IMR-90 (cell line): ENCODE results near the gene GNB1L. TPM values are rescaled to one million over a fixed set of nuclear protein-coding genes. Genes with fewer than 3 reads are reported as not detected.

Experiments used
- ATAC-seq: fragments of 200-7000 bp; cut with Tn5 transposase; 2 replicates; pipeline ENCODE4 v1.9.1; 2020; ENCODE audit warnings: low read depth, mild to moderate bottlenecking, moderate library complexity
- BruUV-seq: library from RNA; stranded (reverse); fragments of 400-500 nt; replicated peaks from 2 replicates; lab custom pipeline; 2021; lab: Mats Ljungman, UMichigan
- CTCF ChIA-PET: fragments of 300-600 bp; formaldehyde crosslinking; extraction: SDS; loops from one replicate; lab custom pipeline; 2021; ENCODE audit warnings: antibody characterized with exemption; lab: Yijun Ruan, JAX
- POLR2A ChIA-PET: fragments of 300-600 bp; sonication (Branson Sonifier 250); formaldehyde crosslinking; loops from one replicate; lab custom pipeline; 2022; ENCODE audit warnings: antibody characterized with exemption; ENCODE audit not compliant: unreplicated experiment; lab: Charles Lee
- DNase-seq: peaks from one replicate; pipeline ENCODE4 v3.0.0; 2013
- H2AFZ ChIP-seq: replicated peaks from 2 replicates; pipeline ENCODE3; 2013; ENCODE audit warnings: low read length, mild to moderate bottlenecking; ENCODE audit not compliant: poor library complexity
- H2AK5ac ChIP-seq: 2 replicates; pipeline ENCODE4 v1.6.1; 2013; ENCODE audit warnings: low read depth, low read length, inconsistent platforms
- H2AK9ac ChIP-seq: replicated peaks from 2 replicates; pipeline ENCODE3; 2013; ENCODE audit warnings: mild to moderate bottlenecking, low read depth, low read length, moderate library complexity; ENCODE audit not compliant: poor library complexity
- H2BK120ac ChIP-seq: 2 replicates; pipeline ENCODE4 v1.6.1; 2013; ENCODE audit warnings: low read depth, low read length, inconsistent platforms
- H2BK15ac ChIP-seq: 3 replicates; pipeline ENCODE4 v1.6.1; 2013; ENCODE audit warnings: low read depth, low read length, inconsistent platforms
- H2BK20ac ChIP-seq: 2 replicates; pipeline ENCODE4 v1.6.1; 2013; ENCODE audit warnings: low read depth, mild to moderate bottlenecking, inconsistent platforms, low read length, moderate library complexity
- H2BK5ac ChIP-seq: 2 replicates; pipeline ENCODE4 v1.6.1; 2013; ENCODE audit warnings: mild to moderate bottlenecking, low read depth, low read length, inconsistent platforms; ENCODE audit not compliant: poor library complexity, severe bottlenecking
- H3K14ac ChIP-seq: replicated peaks from 2 replicates; pipeline ENCODE4 v1.6.1; 2013; ENCODE audit warnings: low read depth, low read length, inconsistent platforms
- H3K18ac ChIP-seq: 2 replicates; pipeline ENCODE4 v1.6.1; 2013; ENCODE audit warnings: low read depth, low read length, control low read depth
- H3K23ac ChIP-seq: 2 replicates; pipeline ENCODE4 v1.6.1; 2013; ENCODE audit warnings: low read depth, low read length, inconsistent platforms
- H3K27ac ChIP-seq: 2 replicates; pipeline ENCODE4 v1.5.1; 2013; ENCODE audit warnings: mild to moderate bottlenecking, control low read depth, low read length; ENCODE audit not compliant: insufficient read depth
- H3K27me3 ChIP-seq: 2 replicates; pipeline ENCODE4 v1.6.1; 2013; ENCODE audit warnings: low read length; ENCODE audit not compliant: control insufficient read depth, insufficient read depth
- H3K36me3 ChIP-seq: 2 replicates; pipeline ENCODE4 v1.6.1; 2013; ENCODE audit warnings: low read length, mixed read lengths; ENCODE audit not compliant: control insufficient read depth, insufficient read depth
- H3K4ac ChIP-seq: 2 replicates; pipeline ENCODE4 v1.6.1; 2013; ENCODE audit warnings: low read depth, low read length, inconsistent platforms
- H3K4me1 ChIP-seq: 2 replicates; pipeline ENCODE4 v1.6.1; 2013; ENCODE audit warnings: low read length, mixed read lengths; ENCODE audit not compliant: control insufficient read depth, insufficient read depth
- H3K4me2 ChIP-seq: 2 replicates; pipeline ENCODE4 v1.6.1; 2013; ENCODE audit warnings: low read depth, mild to moderate bottlenecking, control low read depth, low read length, moderate library complexity
- H3K4me3 ChIP-seq: 2 replicates; pipeline ENCODE4 v1.5.1; 2013; ENCODE audit warnings: low read depth, mild to moderate bottlenecking, control low read depth, low read length, moderate library complexity; ENCODE audit not compliant: insufficient read depth
- H3K56ac ChIP-seq: 2 replicates; pipeline ENCODE4 v1.6.1; 2013; ENCODE audit warnings: low read length, inconsistent platforms; ENCODE audit not compliant: insufficient read depth; ENCODE audit errors: extremely low read depth
- H3K79me1 ChIP-seq, 2 experiments: 2 replicates each; pipeline ENCODE4 v1.6.1; 2013; ENCODE audit warnings: low read length in 2 of 2, inconsistent platforms in 1 of 2, low read depth in 1 of 2
- H3K9ac ChIP-seq: 2 replicates; pipeline ENCODE4 v1.6.1; 2013; ENCODE audit warnings: low read depth, low read length, control low read depth
- H3K9me1 ChIP-seq: 2 replicates; pipeline ENCODE4 v1.6.1; 2013; ENCODE audit warnings: low read length, inconsistent platforms; ENCODE audit not compliant: insufficient read depth
- H3K9me3 ChIP-seq: 2 replicates; pipeline ENCODE4 v1.6.1; 2013; ENCODE audit warnings: low read length; ENCODE audit not compliant: control insufficient read depth, insufficient read depth
- H4K20me1 ChIP-seq: 2 replicates; pipeline ENCODE4 v1.6.1; 2013; ENCODE audit warnings: low read length, inconsistent platforms; ENCODE audit not compliant: insufficient read depth
- H4K5ac ChIP-seq: 2 replicates; pipeline ENCODE4 v1.6.1; 2013; ENCODE audit warnings: mild to moderate bottlenecking, low read depth, low read length, control low read depth
- H4K8ac ChIP-seq, 2 experiments: 2 replicates each; pipeline ENCODE4 v1.6.1; 2013; ENCODE audit warnings: low read depth in 2 of 2, low read length in 2 of 2, control low read depth in 1 of 2, inconsistent platforms in 1 of 2
- H4K91ac ChIP-seq: 2 replicates; pipeline ENCODE4 v1.6.1; 2013; ENCODE audit warnings: low read depth, low read length, inconsistent platforms; ENCODE audit not compliant: insufficient read depth
- BHLHE40 ChIP-seq: fragments of 150-350 bp; IDR thresholded peaks from 2 replicates; pipeline ENCODE4 v1.6.1; 2016; ENCODE audit warnings: mild to moderate bottlenecking, low read depth, low read length
- CEBPB ChIP-seq: IDR thresholded peaks from 2 replicates; pipeline ENCODE4 v1.6.1; 2012; ENCODE audit warnings: low read depth, low read length, improper control_type of control experiment
- CHD1 ChIP-seq: IDR thresholded peaks from 2 replicates; pipeline ENCODE4 v1.6.1; 2012; ENCODE audit warnings: low read depth, low read length, improper control_type of control experiment
- CTCF ChIP-seq: conservative IDR thresholded peaks from 2 replicates; pipeline ENCODE4 v1.5.1; 2012; ENCODE audit warnings: mild to moderate bottlenecking, low read depth, low read length, improper control_type of control experiment
- FOS ChIP-seq: fragments of 150-350 bp; IDR thresholded peaks from 2 replicates; pipeline ENCODE4 v1.6.1; 2016; ENCODE audit warnings: low read depth, low read length
- MAFK ChIP-seq: IDR thresholded peaks from 2 replicates; pipeline ENCODE4 v1.6.1; 2012; ENCODE audit warnings: low read depth, low read length, improper control_type of control experiment
- MAZ ChIP-seq: IDR thresholded peaks from 2 replicates; pipeline ENCODE4 v1.6.1; 2012; ENCODE audit warnings: low read depth, mild to moderate bottlenecking, low read length, improper control_type of control experiment, moderate library complexity, borderline replicate concordance
- MXI1 ChIP-seq: IDR thresholded peaks from 2 replicates; pipeline ENCODE4 v1.6.1; 2012; ENCODE audit warnings: low read depth, mild to moderate bottlenecking, low read length, moderate library complexity, borderline replicate concordance
- NFE2L2 ChIP-seq: fragments of 150-350 bp; IDR thresholded peaks from 2 replicates; pipeline ENCODE4 v1.6.1; 2016; ENCODE audit warnings: low read depth, mild to moderate bottlenecking, low read length
- POLR2A ChIP-seq: IDR thresholded peaks from 2 replicates; pipeline ENCODE4 v1.6.1; 2012; ENCODE audit warnings: mild to moderate bottlenecking, low read depth, low read length
- RAD21 ChIP-seq: IDR thresholded peaks from 2 replicates; pipeline ENCODE4 v1.6.1; 2012; ENCODE audit warnings: low read length, improper control_type of control experiment
- RCOR1 ChIP-seq: IDR thresholded peaks from 2 replicates; pipeline ENCODE4 v1.6.1; 2012; ENCODE audit warnings: mild to moderate bottlenecking, low read length, improper control_type of control experiment; ENCODE audit not compliant: insufficient replicate concordance
- RFX5 ChIP-seq: IDR thresholded peaks from 2 replicates; pipeline ENCODE4 v1.8.0; 2012; ENCODE audit warnings: low read depth, mild to moderate bottlenecking, low read length, moderate library complexity
- SMC3 ChIP-seq: fragments of 150-350 bp; IDR thresholded peaks from 2 replicates; pipeline ENCODE4 v1.6.1; 2016; ENCODE audit warnings: low read depth, mild to moderate bottlenecking, antibody characterized with exemption, low read length, moderate library complexity
- USF2 ChIP-seq: fragments of 150-350 bp; IDR thresholded peaks from 2 replicates; pipeline ENCODE4 v1.6.1; 2017; ENCODE audit warnings: mild to moderate bottlenecking, antibody characterized with exemption, low read length, low read depth
- WGBS, 2 experiments: methylation state at CpG; one replicate each; pipeline versions ENCODE4 v1.1.5 to v1.1.7; 2013; ENCODE audit warnings: missing lambda C conversion rate in 2 of 2; ENCODE audit not compliant: insufficient read length in 1 of 2; ENCODE audit errors: extremely low coverage in 2 of 2; 5-methylcytosine and 5-hydroxymethylcytosine counted together
- dilution Hi-C: fragments of 300-500 bp; cut with HindIII; formaldehyde crosslinking; loops from one replicate; pipeline ENCODE4 v1.14.3; 2018; ENCODE audit warnings: low sequenced_read_pairs; ENCODE audit not compliant: unreplicated experiment
- in situ Hi-C: fragments of 300-500 bp; cut with MboI; formaldehyde crosslinking; loops from 3 replicates; pipeline ENCODE4 v1.14.3; 2019; ENCODE audit warnings: low sequenced_read_pairs, inconsistent platforms, mixed read lengths
- intact Hi-C: fragments of 100-400 bp; cut with micrococcal nuclease; formaldehyde crosslinking; loops from 2 replicates; pipeline ENCODE4 v1.10.0; 2022
- polyA plus RNA-seq, 3 experiments: library from polyadenylated mRNA; depleted of rRNA; stranded (reverse); fragments of >200 nt; gene quantifications; 2 replicates each; pipeline ENCODE4 v1.2.3, GENCODE V29; 2012; ENCODE audit warnings: low replicate concordance in 1 of 3
- total RNA-seq: library from RNA; depleted of rRNA; stranded (reverse); fragments of >200 nt; gene quantifications from 2 replicates; pipeline ENCODE4 v1.2.3, GENCODE V29; 2012

GNB1L gene
- total and polyA plus RNA-seq, 2 of the 4 experiments (the other 2 are of a cell fraction): 2.5 to 4.4 TPM

GRCh38 chr22:19876941-19877625, 22.4 kb upstream of the GNB1L start:
- Histone ChIP-seq H3K9me1 (peaks cover 33% of the 10 kb centered on the region), H2AFZ (peak overlapping the region; percentile 5), H3K14ac (0 out of 2 replicates have a peak overlapping the region, but pooled peaks have one; percentile 1), H2BK5ac (peak overlapping the region; percentile 42), H2AK9ac (peak overlapping the region; percentile 77), H3K4me3 (no peak overlapping the region), H2BK20ac (peak overlapping the region; percentile 83), H2AK5ac (peak overlapping the region; percentile 88), H3K18ac (no peak overlapping the region), H2BK120ac (peak overlapping the region; percentile 92), H3K27me3 (no peaks in the 10 kb centered on the region), H3K9ac (no peak overlapping the region), H4K20me1 (peaks cover 4% of the 10 kb centered on the region), H3K36me3 (peaks cover 1% of the 10 kb centered on the region; the same call in 1 of the 2 replicates), H4K5ac (no peak overlapping the region), H4K91ac (peak overlapping the region; percentile 96), H3K4me1 (peaks cover 42% of the 10 kb centered on the region), H3K27ac (no peak overlapping the region; the same call in 1 of the 2 replicates), H2BK15ac (peak overlapping the region; percentile 74; the same call in 2 of the 3 replicates), H3K9me3 (no peaks in the 10 kb centered on the region), H3K4ac (peak overlapping the region; percentile 86), H3K4me2 (no peak overlapping the region), H3K79me1 (peaks cover 18 to 37% of the 10 kb centered on the region in 2 experiments), H3K56ac (no peak overlapping the region), H3K23ac (no peak overlapping the region), H4K8ac (peak overlapping the region in 1 of 2 experiments; percentile 49; a peak in 3 of 4 replicates)
- dilution Hi-C loops (no loop called here), in situ Hi-C loops (no loop called here), intact Hi-C loops (no loop called here)
- no peak for DNase-seq
- POLR2A ChIA-PET: no interaction called here
- no TSS peak for BruUV-seq
- no peak for ATAC-seq
- 98% methylated on average over 10 of the region's 18 CpGs; no CpG with 5 or more reads in 1 of the 2 experiments for WGBS, 2 experiments
- CTCF ChIA-PET: interaction anchor here (1.0 kb wide), 1 partner anchor 147 kb away, joined by 3 read pairs; no protein-coding TSS in a partner anchor
- TF ChIP-seq RFX5 (no peak), CTCF (no peak), SMC3 (no peak), MXI1 (no peak), RAD21 (no peak), MAZ (no peak), CEBPB (no peak), FOS (no peak), CHD1 (no peak), RCOR1 (no peak), POLR2A (no peak), BHLHE40 (no peak), NFE2L2 (no peak), USF2 (no peak), MAFK (no peak)
